GM21423 (cell line): ENCODE results near the gene COBLL1.
"Not testable (repeated sequence)": the region's sequence is repeated elsewhere in the genome, so short reads cannot be mapped to it uniquely, and the experiment has no call there.

Experiments
- ATAC-seq: cut with Tn5 transposase; IDR thresholded peaks from one replicate; pipeline ENCODE4 v1.9.1; 2021; ENCODE audit warnings: mild to moderate bottlenecking, moderate library complexity; ENCODE audit not compliant: unreplicated experiment

The COBLL1 gene

GRCh38 chr2:164859906-164860693, 18.5 kb upstream of the COBLL1 start:
- ATAC-seq, result not testable (repeated sequence)

DNA sequence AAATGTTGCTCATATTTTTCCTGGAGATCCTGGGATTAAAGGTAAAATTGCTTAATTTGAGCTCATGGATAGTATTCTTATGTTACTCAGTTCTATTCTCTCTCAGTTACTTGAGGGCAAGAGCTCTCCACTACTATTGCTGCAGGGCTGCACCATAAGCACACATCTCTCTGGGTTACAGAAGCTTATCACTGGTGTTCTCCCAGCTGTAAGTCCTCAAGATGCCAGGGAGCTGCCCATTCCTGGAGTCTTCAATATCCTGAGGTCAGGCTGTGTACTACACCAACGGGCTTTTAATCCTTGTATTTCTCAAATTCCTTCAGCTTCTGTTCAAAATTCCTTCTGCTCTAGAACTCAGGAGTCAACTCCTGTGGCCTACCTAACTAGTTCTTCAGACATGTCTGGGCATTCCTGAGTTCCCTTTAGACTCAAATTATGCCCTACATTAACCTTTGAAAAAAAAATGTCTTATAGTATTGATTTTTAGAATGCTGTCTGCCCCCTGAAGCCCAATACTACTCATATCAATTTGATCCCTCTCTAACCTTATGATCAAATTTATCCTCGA, 17.7 kb upstream of the COBLL1 start:
- no peak for ATAC-seq

DNA sequence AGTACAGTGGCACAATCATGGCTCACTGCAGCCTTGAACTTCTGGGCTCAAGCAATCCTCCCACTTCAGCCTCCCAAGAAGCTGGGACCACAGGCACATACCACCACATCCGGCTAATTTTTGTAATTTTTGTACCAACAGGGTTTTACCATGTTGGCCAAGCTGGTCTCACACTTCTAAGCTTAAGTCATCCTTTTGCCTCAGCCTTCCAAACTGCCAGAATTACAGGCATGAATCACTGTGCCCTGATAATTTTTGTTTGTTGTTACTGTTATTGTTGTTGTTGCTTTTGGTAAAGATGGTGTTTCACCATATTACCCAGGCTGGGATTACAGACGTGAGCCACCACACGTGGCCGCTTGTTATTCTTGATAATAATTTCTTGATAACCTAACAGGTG, 10.5 kb upstream of the COBLL1 start:
- ATAC-seq, result no peak

- no peak for ATAC-seq
These were observed 8.6 kb upstream of the COBLL1 start for GRCh38 chr2:164850235-164850634.

- no peak for ATAC-seq
These were observed 7.9 kb upstream of the COBLL1 start for GRCh38 chr2:164849506-164849905.

DNA sequence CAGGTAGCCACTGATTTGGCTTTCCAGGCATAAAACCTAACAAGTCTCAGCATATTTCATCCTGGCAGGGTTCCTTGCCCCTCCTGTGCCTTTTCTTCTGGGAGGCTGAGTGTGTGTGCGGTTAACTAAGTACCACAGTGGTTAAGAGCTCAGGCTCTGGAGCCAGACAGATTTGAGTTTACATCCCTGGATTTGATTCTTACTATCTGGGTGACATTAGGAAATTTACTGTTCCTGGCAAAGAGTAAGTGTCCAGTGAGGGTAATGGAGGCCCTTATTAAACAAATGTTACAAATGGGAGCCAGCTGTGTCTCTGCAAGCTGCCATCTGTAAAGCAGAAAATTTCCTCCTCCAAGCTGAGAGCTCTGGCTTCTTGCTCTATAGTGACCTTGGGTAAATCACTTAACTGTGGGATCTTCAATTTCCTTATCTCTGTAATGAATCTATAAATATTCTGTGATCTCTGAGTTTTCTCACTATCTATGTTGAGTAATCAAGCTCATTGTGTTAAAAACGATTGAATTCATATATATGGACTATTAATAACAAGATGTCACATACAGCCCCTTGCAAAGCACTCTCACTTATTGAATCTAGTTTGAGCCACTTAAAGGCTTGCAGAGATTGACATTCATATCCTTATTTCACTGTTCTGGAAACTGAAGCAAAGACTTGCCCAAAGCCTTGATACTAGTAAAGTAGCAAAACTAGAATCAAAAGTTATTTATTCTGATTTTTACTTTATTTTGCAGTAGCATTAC, 6.5 kb upstream of the COBLL1 start:
- no peak for ATAC-seq

GRCh38 chr2:164847291-164847690, 5.7 kb upstream of the COBLL1 start:
- no peak for ATAC-seq

DNA sequence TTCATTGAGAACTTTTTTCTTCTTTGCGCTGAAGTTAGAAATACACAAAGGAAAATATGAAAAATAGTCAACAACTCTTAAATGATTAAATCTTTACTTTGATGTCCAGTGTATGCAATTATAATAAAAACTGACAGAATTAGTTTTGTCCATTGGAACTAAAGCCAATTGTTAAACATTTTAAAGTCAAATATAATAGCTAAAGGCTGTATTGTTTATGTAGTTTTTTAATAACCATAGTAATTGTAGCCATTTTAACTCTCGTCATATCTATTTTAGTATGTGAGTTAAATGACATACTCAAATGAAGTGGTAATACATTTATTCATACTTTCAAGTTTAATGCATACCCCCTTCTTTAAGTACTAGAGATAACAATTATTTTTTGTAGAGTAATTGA, 4.7 kb upstream of the COBLL1 start:
- no peak for ATAC-seq

DNA sequence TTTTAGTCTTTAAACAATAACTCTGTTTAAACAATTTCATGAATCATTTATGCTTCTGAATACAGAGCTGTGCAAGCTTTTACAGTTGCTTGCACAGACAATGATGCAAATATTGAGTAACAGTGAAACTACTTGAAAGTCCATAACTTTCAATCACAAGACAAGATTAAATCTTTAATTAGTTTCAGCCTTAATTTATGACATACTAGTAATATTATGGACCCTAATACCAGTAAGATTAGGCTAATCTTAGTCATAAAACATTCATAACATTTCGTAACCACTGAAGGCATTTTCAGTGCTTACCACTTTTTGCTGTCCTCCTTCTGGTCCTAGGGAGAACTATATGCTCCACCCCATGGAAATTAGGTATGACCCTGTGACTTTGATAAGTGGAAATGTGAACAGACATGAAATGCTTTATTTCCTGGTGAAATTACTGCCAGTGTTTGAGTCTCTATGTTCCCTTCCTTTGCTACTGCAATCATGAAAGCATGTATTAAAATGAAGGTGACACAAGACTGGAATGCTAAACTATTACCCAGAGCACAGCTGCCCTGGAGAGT, 1.8 kb upstream of the COBLL1 start:
- ATAC-seq, result no peak

GRCh38 chr2:164842624-164842966, 972 bp upstream of the COBLL1 start:
- no peak for ATAC-seq

DNA sequence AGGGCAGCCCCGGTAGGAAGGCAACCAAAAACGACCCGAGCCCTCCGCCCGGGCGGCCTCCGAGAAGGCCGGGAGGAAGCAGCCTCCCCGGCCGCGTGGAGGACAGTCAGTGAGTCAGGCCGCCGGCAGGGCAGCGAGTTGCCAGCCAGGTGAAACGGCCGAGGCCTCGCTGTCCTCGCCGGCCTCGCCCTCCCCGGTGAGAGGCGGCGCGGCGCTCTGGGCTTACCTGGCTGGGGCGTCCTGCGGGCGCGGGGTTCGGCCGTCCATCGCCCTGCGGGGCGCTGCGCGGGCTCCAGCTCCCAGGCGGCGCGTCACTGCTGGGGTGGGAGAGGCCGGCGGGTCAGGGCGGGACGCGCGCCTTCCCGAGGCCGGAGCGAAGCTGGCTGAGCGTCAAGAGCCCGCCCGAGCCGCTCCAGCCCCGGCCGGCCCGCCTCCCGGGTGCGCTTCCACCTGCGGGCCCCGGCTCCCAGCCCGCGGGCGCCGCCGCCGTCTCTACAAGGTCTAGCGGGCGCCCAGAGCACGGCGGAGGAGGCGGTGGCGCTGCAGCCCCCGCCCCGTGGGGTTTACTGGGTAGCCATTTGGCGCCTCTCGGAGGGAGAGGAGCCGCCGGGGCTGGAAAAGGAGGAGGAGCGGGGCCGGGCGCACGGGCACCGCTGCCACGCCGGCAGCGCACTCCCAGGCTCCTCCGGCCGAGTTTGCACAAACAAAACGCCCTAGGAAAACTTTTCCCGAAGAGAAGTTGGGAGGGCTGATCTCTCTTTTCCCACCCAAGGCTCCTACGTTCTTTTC, 499 bp downstream of the COBLL1 start:
- ATAC-seq, result peak; percentile 62

- ATAC-seq, result no peak
These were observed 1.1 kb downstream of the COBLL1 start for GRCh38 chr2:164840458-164840929.

- no peak for ATAC-seq
These were observed 1.6 kb downstream of the COBLL1 start for GRCh38 chr2:164839914-164840457.

DNA sequence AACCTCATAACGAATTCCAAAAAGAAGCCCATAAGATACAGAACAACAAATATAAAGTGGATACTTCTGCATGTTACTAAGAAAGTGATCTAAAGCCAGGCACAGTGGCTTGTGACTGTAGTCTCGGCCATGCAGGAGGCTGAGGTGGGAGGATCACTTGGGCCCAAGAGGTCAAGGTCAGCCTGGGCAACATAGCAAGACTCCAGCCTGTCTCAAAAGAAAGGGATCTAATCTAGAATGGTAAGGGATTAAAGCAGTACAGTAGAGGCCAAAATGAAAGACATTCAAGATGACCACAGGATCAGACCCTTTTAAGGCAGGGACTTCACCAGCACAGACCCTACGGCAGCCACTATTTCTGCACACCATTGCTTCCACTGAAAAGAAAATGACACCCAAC, 3.8 kb downstream of the COBLL1 start:
- no peak for ATAC-seq

- ATAC-seq, result no peak
These were observed 4.7 kb downstream of the COBLL1 start for GRCh38 chr2:164836907-164837306.

- no peak for ATAC-seq
These were observed 6.3 kb downstream of the COBLL1 start for GRCh38 chr2:164835302-164835701.

DNA sequence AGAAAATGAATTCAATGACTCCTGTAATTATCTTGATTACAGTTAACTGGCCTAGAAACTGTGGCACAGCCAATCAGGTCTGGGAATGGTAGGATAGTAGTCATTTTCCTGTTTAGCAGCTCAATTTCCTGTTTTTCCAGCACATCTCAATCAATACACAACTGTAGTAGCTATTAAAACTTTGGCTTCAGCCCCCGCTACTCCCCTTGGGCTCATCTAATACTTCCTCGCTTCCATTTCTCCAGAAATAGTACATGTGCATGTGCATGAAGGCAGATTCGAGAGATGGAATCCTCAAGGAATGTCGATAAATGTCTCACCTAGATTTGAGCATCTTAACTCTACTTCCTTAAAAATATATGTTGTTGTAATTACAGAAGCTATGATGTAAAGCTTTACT, 9.7 kb downstream of the COBLL1 start:
- no peak for ATAC-seq

DNA sequence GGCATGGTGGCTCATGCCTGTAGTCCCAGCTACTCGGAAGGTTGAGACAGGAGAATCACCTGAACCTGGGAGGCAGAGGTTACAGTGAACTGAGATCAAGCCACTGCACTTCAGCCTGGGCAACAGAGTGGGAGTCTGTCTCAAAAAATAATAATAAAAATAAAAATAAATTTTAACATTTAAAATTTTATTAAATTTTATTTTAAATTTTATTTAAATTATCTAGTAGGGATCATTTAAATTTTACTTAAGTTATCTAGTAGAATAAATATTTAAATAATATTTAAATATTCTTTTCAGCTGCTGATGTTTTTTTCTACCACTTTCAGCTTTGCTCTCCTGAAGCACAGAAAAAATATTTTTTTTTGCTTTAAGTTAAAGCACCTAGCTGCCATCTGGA, 10.4 kb downstream of the COBLL1 start:
- ATAC-seq, result no peak

- no peak for ATAC-seq
These were observed 15.1 kb downstream of the COBLL1 start for GRCh38 chr2:164826293-164827243.
